ENCODE measurements around the gene ERH.
"Not testable (repeated sequence)": the region's sequence is repeated elsewhere in the genome, so short reads cannot be mapped to it uniquely, and the experiment has no call there.

ERH gene

DNA sequence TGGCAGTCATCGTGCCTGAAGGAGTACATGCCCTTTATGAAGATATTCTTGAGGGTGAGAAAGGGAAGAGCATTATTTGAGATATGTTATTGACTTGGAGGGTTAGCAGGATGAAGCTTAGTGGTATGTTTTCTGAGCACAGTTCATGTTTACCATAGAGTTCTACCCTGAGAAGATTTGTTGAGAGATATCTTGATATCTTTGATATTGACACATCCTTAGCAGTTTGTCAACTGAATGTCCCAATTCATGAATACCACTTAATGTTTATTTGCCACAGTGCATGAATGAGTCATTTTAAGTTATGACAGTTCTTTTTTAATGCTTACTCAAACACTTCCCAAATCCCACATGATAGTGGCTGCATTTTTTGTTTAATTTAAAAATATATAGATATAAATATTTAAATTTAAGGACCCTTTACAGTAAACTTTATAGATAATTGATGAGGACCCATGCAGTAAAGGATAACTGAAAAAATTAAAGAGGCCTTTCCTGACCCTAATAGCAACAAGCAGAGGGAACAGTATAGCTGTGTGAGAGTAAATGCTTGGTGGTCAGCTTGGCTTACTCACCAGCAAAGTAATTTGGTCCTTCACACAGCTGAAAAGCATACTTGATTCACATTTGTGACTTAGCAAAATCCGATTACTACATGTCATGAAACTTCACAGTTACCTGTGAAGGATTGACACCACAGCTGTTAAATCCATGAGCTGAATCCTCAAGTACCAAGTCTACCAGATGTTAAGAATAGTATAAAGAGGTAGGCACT is 26.2 kb upstream of the ERH start:
- 100% methylated on average over 1 of the region's 2 CpGs; no CpG with 5 or more reads in 1 of the 2 experiments for WGBS, 2 experiments (ENCODE audit: insufficient coverage in 2 of 2)
- Histone ChIP-seq H3K4me1 (ENCODE audit: control insufficient read depth, insufficient read depth, low read length, poor library complexity, severe bottlenecking) (no peaks in the 10 kb centered on the region), H3K9me3 (ENCODE audit: control insufficient read depth, low read length) (peaks cover 4% of the 10 kb centered on the region), H3K27ac (ENCODE audit: low read depth, low read length, severe bottlenecking) (no peak overlapping the region), H3K4me3 (ENCODE audit: extremely low read depth, insufficient read depth, low read length, poor library complexity, severe bottlenecking) (no peak overlapping the region), H3K36me3 (ENCODE audit: control insufficient read depth, insufficient read depth, low read length) (peaks cover 56% of the 10 kb centered on the region)

DNA sequence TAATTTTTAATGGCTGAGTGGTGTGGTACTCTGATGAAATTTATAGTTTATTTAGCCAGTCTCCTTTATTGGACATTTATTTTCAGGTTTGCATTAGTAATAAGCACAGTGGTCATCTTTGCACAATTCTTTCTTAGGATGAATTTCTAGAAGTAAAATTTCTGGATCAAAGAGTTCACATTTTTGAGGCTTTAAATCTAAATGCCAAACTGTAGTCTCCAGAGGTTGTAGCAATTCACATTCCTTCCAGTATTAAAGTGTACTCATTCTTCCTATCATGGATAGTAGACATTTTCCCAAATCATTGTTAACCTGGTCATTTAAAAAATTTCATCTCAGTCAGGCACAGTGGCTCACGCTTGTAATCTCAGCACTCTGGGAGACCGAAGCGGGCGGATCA is 25.2 kb upstream of the ERH start:
- no peaks in the 10 kb centered on the region for H3K4me1 ChIP-seq (ENCODE audit: control insufficient read depth, insufficient read depth, low read length, poor library complexity, severe bottlenecking)
- 84 to 100% methylated on average over 4 of the region's 4 CpGs for WGBS, 2 experiments (ENCODE audit: insufficient coverage in 2 of 2)
- no peak overlapping the region for H3K4me3 ChIP-seq (ENCODE audit: extremely low read depth, insufficient read depth, low read length, poor library complexity, severe bottlenecking)
- H3K9me3 ChIP-seq (ENCODE audit: control insufficient read depth, low read length) = peaks cover 4% of the 10 kb centered on the region
- H3K27ac ChIP-seq (ENCODE audit: low read depth, low read length, severe bottlenecking) = no peak overlapping the region
- H3K36me3 ChIP-seq (ENCODE audit: control insufficient read depth, insufficient read depth, low read length) = peaks cover 48% of the 10 kb centered on the region

DNA sequence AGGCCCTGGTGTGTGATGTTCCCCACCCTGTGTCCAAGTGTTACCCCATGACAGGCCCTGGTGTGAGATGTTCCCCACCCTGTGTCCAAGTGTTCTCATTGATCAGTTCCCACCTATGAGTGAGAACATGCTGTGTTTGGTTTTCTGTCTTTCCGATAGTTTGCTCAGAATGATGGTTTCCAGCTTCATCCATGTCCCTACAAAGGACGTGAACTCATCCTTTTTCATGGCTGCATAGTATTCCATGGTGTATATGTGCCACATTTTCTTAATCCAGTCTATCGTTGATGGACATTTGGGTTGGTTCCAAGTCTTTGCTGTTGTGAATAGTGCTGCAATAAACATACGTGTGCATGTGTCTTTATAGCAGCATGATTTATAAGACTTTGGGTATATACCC is 18.0 kb upstream of the ERH start:
- WGBS, 2 experiments (ENCODE audit: insufficient coverage in 2 of 2) = 100% methylated on average over 1 of the region's 4 CpGs
- H3K9me3 ChIP-seq (ENCODE audit: control insufficient read depth, low read length); H3K36me3 ChIP-seq (ENCODE audit: control insufficient read depth, insufficient read depth, low read length); H3K27ac ChIP-seq (ENCODE audit: low read depth, low read length, severe bottlenecking); H3K4me3 ChIP-seq (ENCODE audit: extremely low read depth, insufficient read depth, low read length, poor library complexity, severe bottlenecking); H3K4me1 ChIP-seq (ENCODE audit: control insufficient read depth, insufficient read depth, low read length, poor library complexity, severe bottlenecking): not testable (repeated sequence)

DNA sequence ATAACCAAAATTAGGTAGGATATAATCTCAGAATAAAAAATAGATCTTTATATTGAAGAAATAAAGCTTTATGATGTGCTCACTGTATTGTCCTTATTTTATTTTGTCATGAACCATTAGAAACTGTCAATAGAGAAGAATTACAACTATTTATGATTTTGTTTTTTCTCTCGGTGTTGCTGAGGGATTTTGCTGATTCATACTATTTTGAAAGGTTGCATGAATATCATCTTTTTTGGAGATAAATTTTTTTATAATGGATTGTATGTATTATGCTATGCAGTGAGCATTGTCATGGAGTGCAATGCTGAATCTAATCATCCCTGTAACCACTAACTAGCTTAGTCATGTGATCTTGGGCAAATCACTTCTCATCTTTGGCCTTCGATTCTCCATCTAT is 15.4 kb upstream of the ERH start:
- Histone ChIP-seq H3K27ac (ENCODE audit: low read depth, low read length, severe bottlenecking) (no peak overlapping the region), H3K9me3 (ENCODE audit: control insufficient read depth, low read length) (peaks cover 7% of the 10 kb centered on the region), H3K4me3 (ENCODE audit: extremely low read depth, insufficient read depth, low read length, poor library complexity, severe bottlenecking) (no peak overlapping the region), H3K36me3 (ENCODE audit: control insufficient read depth, insufficient read depth, low read length) (no peaks in the 10 kb centered on the region), H3K4me1 (ENCODE audit: control insufficient read depth, insufficient read depth, low read length, poor library complexity, severe bottlenecking) (no peaks in the 10 kb centered on the region)
- no CpG with 5 or more reads among the region's 2 CpGs for WGBS, 2 experiments (ENCODE audit: insufficient coverage in 2 of 2)

DNA sequence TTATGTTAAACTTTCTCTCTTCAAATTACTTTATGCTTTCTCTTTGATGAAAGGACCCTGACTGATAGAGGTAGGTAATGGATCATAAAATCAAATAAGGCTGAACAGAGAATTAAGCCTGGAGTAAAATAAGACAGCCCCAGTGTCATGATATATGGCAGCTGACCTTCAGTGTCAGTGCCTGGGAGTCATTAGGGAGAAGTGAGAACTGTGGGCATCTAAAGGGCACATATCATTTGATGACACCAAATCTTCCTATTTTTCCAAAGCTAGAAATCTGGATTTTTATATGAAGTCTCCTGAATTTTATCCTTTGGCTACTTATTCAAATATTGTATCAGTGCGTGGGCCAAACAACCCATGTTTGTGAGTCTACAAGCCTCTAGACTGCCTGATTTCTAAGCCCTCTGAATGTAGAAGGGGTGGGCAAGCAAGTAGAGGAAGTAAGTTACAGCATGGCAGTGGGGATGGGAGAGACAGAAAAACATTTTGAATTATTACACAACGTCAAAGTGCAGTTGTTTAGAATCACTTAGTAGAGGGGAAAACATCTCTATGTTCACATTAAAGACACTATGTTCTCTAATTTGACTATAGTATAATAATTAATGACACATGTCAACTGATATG is 10.3 kb upstream of the ERH start:
- H3K36me3 ChIP-seq (ENCODE audit: control insufficient read depth, insufficient read depth, low read length) = peaks cover 9% of the 10 kb centered on the region
- H3K27ac ChIP-seq (ENCODE audit: low read depth, low read length, severe bottlenecking) = no peak overlapping the region
- H3K9me3 ChIP-seq (ENCODE audit: control insufficient read depth, low read length) = no peaks in the 10 kb centered on the region
- no peak overlapping the region for H3K4me3 ChIP-seq (ENCODE audit: extremely low read depth, insufficient read depth, low read length, poor library complexity, severe bottlenecking)
- 100% methylated on average over 1 of the region's 2 CpGs; no CpG with 5 or more reads in 1 of the 2 experiments for WGBS, 2 experiments (ENCODE audit: insufficient coverage in 2 of 2)
- no peaks in the 10 kb centered on the region for H3K4me1 ChIP-seq (ENCODE audit: control insufficient read depth, insufficient read depth, low read length, poor library complexity, severe bottlenecking)

DNA sequence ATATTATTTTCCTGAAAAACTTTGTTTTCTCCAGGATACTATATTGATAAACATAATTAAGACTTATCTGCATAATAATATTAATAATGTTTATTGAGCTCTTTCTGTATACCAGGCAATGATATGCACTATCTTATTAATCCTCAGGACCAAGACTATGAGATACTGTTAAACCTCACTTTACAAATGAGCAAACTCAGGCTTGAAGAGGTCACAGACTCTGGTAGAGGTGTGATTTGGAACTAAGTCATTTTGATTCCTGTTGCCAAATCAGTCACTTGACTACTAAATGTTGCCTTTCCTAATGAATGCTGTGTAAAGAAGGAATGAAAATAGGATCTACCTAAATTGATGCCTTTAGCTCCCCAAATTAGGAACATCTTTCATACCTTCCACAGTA is 7.7 kb upstream of the ERH start:
- Histone ChIP-seq H3K9me3 (ENCODE audit: control insufficient read depth, low read length) (no peaks in the 10 kb centered on the region), H3K27ac (ENCODE audit: low read depth, low read length, severe bottlenecking) (no peak overlapping the region), H3K36me3 (ENCODE audit: control insufficient read depth, insufficient read depth, low read length) (peaks cover 9% of the 10 kb centered on the region), H3K4me1 (ENCODE audit: control insufficient read depth, insufficient read depth, low read length, poor library complexity, severe bottlenecking) (no peaks in the 10 kb centered on the region), H3K4me3 (ENCODE audit: extremely low read depth, insufficient read depth, low read length, poor library complexity, severe bottlenecking) (no peak overlapping the region)

DNA sequence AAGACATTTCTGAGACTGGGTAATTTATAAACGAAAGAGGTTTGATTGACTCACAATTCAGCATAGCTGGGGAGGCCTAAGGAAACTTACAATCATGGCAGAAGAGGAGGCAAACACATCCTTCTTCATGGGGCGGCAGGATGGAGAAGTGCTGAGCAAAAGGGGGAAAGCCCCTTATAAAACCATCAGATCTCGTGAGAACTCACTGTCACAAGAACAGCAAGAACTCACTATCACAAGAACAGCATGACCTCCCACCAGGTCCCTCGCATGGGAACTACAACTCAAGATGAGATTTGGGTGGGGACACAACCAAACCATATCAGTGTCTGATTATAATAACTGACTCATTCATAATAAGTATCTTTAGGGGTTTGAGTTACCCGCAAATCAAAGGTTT is 6.8 kb upstream of the ERH start:
- H3K27ac ChIP-seq (ENCODE audit: low read depth, low read length, severe bottlenecking) = no peak overlapping the region
- H3K36me3 ChIP-seq (ENCODE audit: control insufficient read depth, insufficient read depth, low read length) = peaks cover 9% of the 10 kb centered on the region
- WGBS, 2 experiments (ENCODE audit: insufficient coverage in 2 of 2) = 100% methylated on average over 1 of the region's 5 CpGs; no CpG with 5 or more reads in 1 of the 2 experiments
- H3K4me3 ChIP-seq (ENCODE audit: extremely low read depth, insufficient read depth, low read length, poor library complexity, severe bottlenecking) = no peak overlapping the region
- H3K9me3 ChIP-seq (ENCODE audit: control insufficient read depth, low read length) = no peaks in the 10 kb centered on the region
- H3K4me1 ChIP-seq (ENCODE audit: control insufficient read depth, insufficient read depth, low read length, poor library complexity, severe bottlenecking) = peaks cover 5% of the 10 kb centered on the region

DNA sequence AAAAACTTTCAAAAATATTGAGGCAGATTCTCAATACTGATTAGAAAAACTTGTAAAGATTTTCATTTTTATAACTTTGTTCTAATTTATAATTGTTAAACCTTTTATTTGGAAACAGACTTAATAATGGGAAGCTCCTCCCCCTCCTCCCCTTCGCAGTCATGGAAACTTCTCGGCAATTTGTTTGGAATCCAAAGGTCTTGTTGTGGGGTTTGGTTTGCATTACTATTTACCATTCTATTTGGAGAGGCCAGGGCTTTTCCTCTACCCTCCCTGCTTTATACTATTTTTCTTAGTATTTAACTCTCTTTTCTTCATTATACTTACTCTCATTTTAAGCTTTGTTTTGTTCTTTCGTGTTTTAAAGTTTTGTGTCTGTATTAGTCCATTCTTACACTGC is 6.4 kb upstream of the ERH start:
- WGBS, 2 experiments (ENCODE audit: insufficient coverage in 2 of 2) = no CpG with 5 or more reads among the region's 3 CpGs
- H3K4me1 ChIP-seq (ENCODE audit: control insufficient read depth, insufficient read depth, low read length, poor library complexity, severe bottlenecking) = peaks cover 5% of the 10 kb centered on the region
- H3K36me3 ChIP-seq (ENCODE audit: control insufficient read depth, insufficient read depth, low read length) = peaks cover 9% of the 10 kb centered on the region
- H3K4me3 ChIP-seq (ENCODE audit: extremely low read depth, insufficient read depth, low read length, poor library complexity, severe bottlenecking) = no peak overlapping the region
- H3K27ac ChIP-seq (ENCODE audit: low read depth, low read length, severe bottlenecking) = no peak overlapping the region
- H3K9me3 ChIP-seq (ENCODE audit: control insufficient read depth, low read length) = no peaks in the 10 kb centered on the region

DNA sequence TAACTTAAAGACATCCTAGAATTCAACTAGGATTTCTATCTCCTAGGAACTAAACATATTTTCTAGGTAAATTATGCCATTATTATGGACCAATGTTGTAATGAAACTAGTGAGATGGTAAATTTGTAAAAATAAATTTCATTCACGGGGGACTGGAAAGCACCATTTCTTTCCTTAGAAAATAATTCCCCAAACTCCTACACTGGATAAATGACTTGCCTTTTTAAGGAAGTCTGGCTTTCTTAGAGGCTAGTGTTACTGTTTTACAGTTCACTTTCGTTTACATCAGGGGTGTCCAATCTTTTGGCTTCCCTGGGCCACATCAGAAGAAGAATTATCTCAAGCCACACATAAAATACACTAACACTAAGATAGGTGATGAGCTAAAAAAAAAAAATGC is 3.7 kb upstream of the ERH start:
- Histone ChIP-seq H3K27ac (ENCODE audit: low read depth, low read length, severe bottlenecking) (no peak overlapping the region), H3K4me3 (ENCODE audit: extremely low read depth, insufficient read depth, low read length, poor library complexity, severe bottlenecking) (no peak overlapping the region), H3K4me1 (ENCODE audit: control insufficient read depth, insufficient read depth, low read length, poor library complexity, severe bottlenecking) (peaks cover 5% of the 10 kb centered on the region), H3K36me3 (ENCODE audit: control insufficient read depth, insufficient read depth, low read length) (peaks cover 13% of the 10 kb centered on the region), H3K9me3 (ENCODE audit: control insufficient read depth, low read length) (no peaks in the 10 kb centered on the region)
- no CpG with 5 or more reads among the region's 2 CpGs for WGBS, 2 experiments (ENCODE audit: insufficient coverage in 2 of 2)

DNA sequence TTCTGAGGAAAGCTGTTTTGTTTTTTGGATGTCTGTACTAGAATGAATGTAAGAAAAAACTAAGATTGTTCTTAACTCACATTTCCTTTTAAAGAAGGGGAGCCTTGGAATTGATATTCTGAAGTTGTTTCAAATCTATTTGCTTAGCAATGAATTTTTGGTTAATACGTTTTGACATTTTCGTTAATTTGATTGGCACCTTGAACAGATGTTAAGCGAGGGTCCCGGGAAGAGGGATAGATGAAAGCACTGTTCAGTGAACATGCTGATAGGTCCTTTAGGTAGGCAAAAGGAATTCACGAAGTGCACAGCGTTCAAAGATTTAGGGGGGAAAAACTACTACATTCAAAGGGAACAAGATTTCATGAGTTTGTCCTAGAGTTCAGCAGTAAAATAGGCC is 2.1 kb upstream of the ERH start:
- Histone ChIP-seq H3K27ac (ENCODE audit: low read depth, low read length, severe bottlenecking) (no peak overlapping the region), H3K4me1 (ENCODE audit: control insufficient read depth, insufficient read depth, low read length, poor library complexity, severe bottlenecking) (peaks cover 10% of the 10 kb centered on the region), H3K4me3 (ENCODE audit: extremely low read depth, insufficient read depth, low read length, poor library complexity, severe bottlenecking) (peak overlapping the region; percentile 91), H3K9me3 (ENCODE audit: control insufficient read depth, low read length) (no peaks in the 10 kb centered on the region), H3K36me3 (ENCODE audit: control insufficient read depth, insufficient read depth, low read length) (peaks cover 29% of the 10 kb centered on the region)
- 87 to 90% methylated on average over 6 of the region's 6 CpGs for WGBS, 2 experiments (ENCODE audit: insufficient coverage in 2 of 2)

DNA sequence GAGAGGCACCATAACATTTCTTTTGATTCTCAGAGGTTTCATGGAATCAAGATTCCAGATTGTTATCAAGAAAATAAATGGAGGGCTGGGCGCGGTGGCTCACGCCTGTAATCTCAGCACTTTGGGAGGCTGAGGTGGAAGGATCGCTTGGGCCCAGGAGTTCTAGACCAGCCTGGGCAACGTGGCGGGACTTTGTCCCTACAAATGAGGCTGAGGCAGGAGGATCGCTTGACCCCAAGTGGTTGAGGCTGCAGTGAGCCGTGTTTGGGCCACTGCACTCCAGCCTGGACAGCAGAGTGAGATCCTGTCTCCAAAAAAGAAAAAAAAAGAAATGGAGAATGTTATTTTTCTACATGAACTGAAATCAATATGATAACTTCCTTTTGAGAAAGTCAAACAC is 1.7 kb upstream of the ERH start:
- Histone ChIP-seq H3K9me3 (ENCODE audit: control insufficient read depth, low read length) (no peaks in the 10 kb centered on the region), H3K4me1 (ENCODE audit: control insufficient read depth, insufficient read depth, low read length, poor library complexity, severe bottlenecking) (peaks cover 10% of the 10 kb centered on the region), H3K4me3 (ENCODE audit: extremely low read depth, insufficient read depth, low read length, poor library complexity, severe bottlenecking) (peak overlapping the region; percentile 91), H3K36me3 (ENCODE audit: control insufficient read depth, insufficient read depth, low read length) (peaks cover 33% of the 10 kb centered on the region), H3K27ac (ENCODE audit: low read depth, low read length, severe bottlenecking) (no peak overlapping the region)
- 93 to 95% methylated on average over 8 of the region's 8 CpGs for WGBS, 2 experiments (ENCODE audit: insufficient coverage in 2 of 2)

Data from mesodermal cell (in vitro differentiated cells).